EL (cell line): ENCODE results near the gene ZDHHC19.
"Not testable (repeated sequence)": the region's sequence is repeated elsewhere in the genome, so short reads cannot be mapped to it uniquely, and the experiment has no call there.

ENCODE experiments used
- DNase-seq: peaks from one replicate; pipeline ENCODE4 v3.0.0-alpha.2; 2016

ZDHHC19 gene

GRCh38 chr3:196210673-196211556, at the start of gene ZDHHC19:
ZDHHC19 (minus strand) TSS chr3:196211400; CDS start chr3:196211315, 85 bp downstream.
- no peak for DNase-seq

GRCh38 chr3:196260784-196261183, 49.6 kb upstream of the ZDHHC19 start:
- no peak for DNase-seq

GRCh38 chr3:196255776-196256175, 44.6 kb upstream of the ZDHHC19 start:
- DNase-seq = no peak

- DNase-seq = no peak
Observed at GRCh38 chr3:196254376-196255283, 43.4 kb upstream of the ZDHHC19 start.

GRCh38 chr3:196251918-196252317, 40.7 kb upstream of the ZDHHC19 start:
- no peak for DNase-seq

GRCh38 chr3:196246612-196247308, 35.6 kb upstream of the ZDHHC19 start:
- DNase-seq = peak; percentile 85

- DNase-seq = not testable (repeated sequence)
Observed at GRCh38 chr3:196244166-196244565, 33.0 kb upstream of the ZDHHC19 start.

- no peak for DNase-seq
Observed at GRCh38 chr3:196241704-196242103, 30.5 kb upstream of the ZDHHC19 start.

- DNase-seq = no peak
Observed at GRCh38 chr3:196240424-196240823, 29.2 kb upstream of the ZDHHC19 start.

- peak; percentile 72 for DNase-seq
Observed at GRCh38 chr3:196238612-196239560, 27.7 kb upstream of the ZDHHC19 start.

GRCh38 chr3:196237203-196237602, 26.0 kb upstream of the ZDHHC19 start:
- no peak for DNase-seq

GRCh38 chr3:196236223-196236622, 25.0 kb upstream of the ZDHHC19 start:
- no peak for DNase-seq

GRCh38 chr3:196235452-196236122, 24.4 kb upstream of the ZDHHC19 start:
- no peak for DNase-seq

- no peak for DNase-seq
Observed at GRCh38 chr3:196232882-196233251, 21.7 kb upstream of the ZDHHC19 start.

GRCh38 chr3:196232154-196232881, 21.1 kb upstream of the ZDHHC19 start:
- DNase-seq = no peak

GRCh38 chr3:196227629-196228493, 16.7 kb upstream of the ZDHHC19 start:
- DNase-seq = peak; percentile 33

- no peak for DNase-seq
Observed at GRCh38 chr3:196227121-196227561, 15.9 kb upstream of the ZDHHC19 start.

GRCh38 chr3:196225763-196226364, 14.7 kb upstream of the ZDHHC19 start:
- DNase-seq = no peak

GRCh38 chr3:196225086-196225485, 13.9 kb upstream of the ZDHHC19 start:
- no peak for DNase-seq
